Measurements from ENCODE around the gene SELENBP1.

GRCh38 chr1:151342569-151342968 is 29.9 kb downstream of the SELENBP1 start:
- no peak for TF ChIP-seq CTCF (IDR thresholded peaks at IDR 0.05; ENCODE audit: low read depth, low read length, poor library complexity, severe bottlenecking)
- TF ChIP-seq EZH2phosphoT487 (IDR thresholded peaks at IDR 0.05; ENCODE audit: borderline replicate concordance, low read length), result no peak

All from DOHH2 (cell line).